ENCODE results near the gene DLEU7. TPM values are rescaled to one million over a fixed set of nuclear protein-coding genes. Genes with fewer than 3 reads are reported as not detected.

The DLEU7 gene
- total RNA-seq, 1 donor from 2014 or later, result 0.57 TPM

- Histone ChIP-seq H2AFZ (ENCODE audit: low read depth, low read length) (no peak overlapping the region), H3K27ac (ENCODE audit: low read depth, low read length) (no peak overlapping the region), H3K79me2 (ENCODE audit: insufficient read depth, low read length) (no peaks in the 10 kb centered on the region), H3K27me3 (ENCODE audit: insufficient read depth, low read length) (no peaks in the 10 kb centered on the region), H3K4me2 (ENCODE audit: low read length) (no peak overlapping the region), H3K4me1 (ENCODE audit: insufficient read depth, low read length) (no peaks in the 10 kb centered on the region), H3K9ac (ENCODE audit: low read length) (no peak overlapping the region), H4K20me1 (ENCODE audit: insufficient read depth, low read length) (no peaks in the 10 kb centered on the region), H3K36me3 (ENCODE audit: insufficient read depth, low read length) (no peaks in the 10 kb centered on the region), H3K9me3 (ENCODE audit: insufficient read depth, low read depth, low read length) (no peaks in the 10 kb centered on the region), H3K4me3 (ENCODE audit: insufficient read depth, low read depth, low read length) (no peak overlapping the region)
- TF ChIP-seq, protein P1, sequence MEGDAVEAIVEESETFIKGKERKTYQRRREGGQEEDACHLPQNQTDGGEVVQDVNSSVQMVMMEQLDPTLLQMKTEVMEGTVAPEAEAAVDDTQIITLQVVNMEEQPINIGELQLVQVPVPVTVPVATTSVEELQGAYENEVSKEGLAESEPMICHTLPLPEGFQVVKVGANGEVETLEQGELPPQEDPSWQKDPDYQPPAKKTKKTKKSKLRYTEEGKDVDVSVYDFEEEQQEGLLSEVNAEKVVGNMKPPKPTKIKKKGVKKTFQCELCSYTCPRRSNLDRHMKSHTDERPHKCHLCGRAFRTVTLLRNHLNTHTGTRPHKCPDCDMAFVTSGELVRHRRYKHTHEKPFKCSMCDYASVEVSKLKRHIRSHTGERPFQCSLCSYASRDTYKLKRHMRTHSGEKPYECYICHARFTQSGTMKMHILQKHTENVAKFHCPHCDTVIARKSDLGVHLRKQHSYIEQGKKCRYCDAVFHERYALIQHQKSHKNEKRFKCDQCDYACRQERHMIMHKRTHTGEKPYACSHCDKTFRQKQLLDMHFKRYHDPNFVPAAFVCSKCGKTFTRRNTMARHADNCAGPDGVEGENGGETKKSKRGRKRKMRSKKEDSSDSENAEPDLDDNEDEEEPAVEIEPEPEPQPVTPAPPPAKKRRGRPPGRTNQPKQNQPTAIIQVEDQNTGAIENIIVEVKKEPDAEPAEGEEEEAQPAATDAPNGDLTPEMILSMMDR (IDR thresholded peaks at IDR 0.05; ENCODE audit: insufficient read depth, low read depth, low read length), result no peak
- no peak for TF ChIP-seq EZH2 (IDR thresholded peaks at IDR 0.05; ENCODE audit: insufficient read depth, low read length)
- no peak overlapping the region for H3K27ac Mint-ChIP-seq (ENCODE audit: unreplicated experiment)
- no peaks in the 10 kb centered on the region for H3K27me3 Mint-ChIP-seq (ENCODE audit: low read depth, unreplicated experiment)
- H3K36me3 Mint-ChIP-seq (ENCODE audit: low read depth, unreplicated experiment), result no peaks in the 10 kb centered on the region
- H3K9me3 Mint-ChIP-seq (ENCODE audit: unreplicated experiment), result peaks cover 15% of the 10 kb centered on the region
- FAIRE-seq (no peak), DNase-seq (ENCODE audit: low read depth) (no peak)
- H3K4me1 Mint-ChIP-seq (ENCODE audit: low read depth, unreplicated experiment), result peaks cover 6% of the 10 kb centered on the region
- no peak overlapping the region for H3K4me3 Mint-ChIP-seq (ENCODE audit: unreplicated experiment)
Observed at GRCh38 chr13:50829226-50829625, 14.3 kb downstream of the DLEU7 start.

DNA sequence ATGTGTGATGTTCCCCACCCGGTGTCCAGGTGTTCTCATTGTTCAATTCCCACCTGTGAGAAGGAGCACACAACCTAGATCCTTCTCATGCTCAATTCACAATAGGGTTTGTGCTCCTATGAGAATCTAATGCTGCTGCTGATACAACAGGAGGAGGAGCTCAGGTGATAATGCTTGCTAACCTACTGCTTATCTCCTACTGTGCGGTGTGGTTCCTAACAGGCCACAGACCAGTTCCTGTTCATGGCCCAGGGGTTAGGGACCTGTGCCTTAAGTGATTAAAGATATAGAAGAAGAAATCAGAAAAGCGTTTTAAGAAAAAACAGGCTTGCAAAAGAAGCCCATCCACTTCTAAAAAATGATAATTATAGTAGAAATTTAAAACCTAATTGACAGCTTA is 17.5 kb downstream of the DLEU7 start:
- no peaks in the 10 kb centered on the region for H3K9me3 ChIP-seq (ENCODE audit: insufficient read depth, low read depth, low read length)
- Mint-ChIP-seq H3K4me1 (ENCODE audit: low read depth, unreplicated experiment) (peaks cover 4% of the 10 kb centered on the region), H3K4me3 (ENCODE audit: unreplicated experiment) (no peak overlapping the region), H3K36me3 (ENCODE audit: low read depth, unreplicated experiment) (no peaks in the 10 kb centered on the region), H3K27me3 (ENCODE audit: low read depth, unreplicated experiment) (no peaks in the 10 kb centered on the region), H3K27ac (ENCODE audit: unreplicated experiment) (no peak overlapping the region), H3K9me3 (ENCODE audit: unreplicated experiment) (no peaks in the 10 kb centered on the region)
- no peak for TF ChIP-seq EZH2 (IDR thresholded peaks at IDR 0.05; ENCODE audit: insufficient read depth, low read length)
- TF ChIP-seq, protein P1 (IDR thresholded peaks at IDR 0.05; ENCODE audit: insufficient read depth, low read depth, low read length), result no peak
- no peak overlapping the region for H3K27ac ChIP-seq (ENCODE audit: low read depth, low read length)
- H4K20me1 ChIP-seq (ENCODE audit: insufficient read depth, low read length), result no peaks in the 10 kb centered on the region
- no peak overlapping the region for H3K9ac ChIP-seq (ENCODE audit: low read length)
- DNase-seq (ENCODE audit: low read depth), result no peak
- no peaks in the 10 kb centered on the region for H3K4me1 ChIP-seq (ENCODE audit: insufficient read depth, low read length)
- H3K36me3 ChIP-seq (ENCODE audit: insufficient read depth, low read length), result no peaks in the 10 kb centered on the region
- FAIRE-seq, result no peak
- no peak overlapping the region for H2AFZ ChIP-seq (ENCODE audit: low read depth, low read length)
- no peaks in the 10 kb centered on the region for H3K79me2 ChIP-seq (ENCODE audit: insufficient read depth, low read length)
- H3K4me3 ChIP-seq (ENCODE audit: insufficient read depth, low read depth, low read length), result no peak overlapping the region
- no peaks in the 10 kb centered on the region for H3K27me3 ChIP-seq (ENCODE audit: insufficient read depth, low read length)
- no peak overlapping the region for H3K4me2 ChIP-seq (ENCODE audit: low read length)

DNA sequence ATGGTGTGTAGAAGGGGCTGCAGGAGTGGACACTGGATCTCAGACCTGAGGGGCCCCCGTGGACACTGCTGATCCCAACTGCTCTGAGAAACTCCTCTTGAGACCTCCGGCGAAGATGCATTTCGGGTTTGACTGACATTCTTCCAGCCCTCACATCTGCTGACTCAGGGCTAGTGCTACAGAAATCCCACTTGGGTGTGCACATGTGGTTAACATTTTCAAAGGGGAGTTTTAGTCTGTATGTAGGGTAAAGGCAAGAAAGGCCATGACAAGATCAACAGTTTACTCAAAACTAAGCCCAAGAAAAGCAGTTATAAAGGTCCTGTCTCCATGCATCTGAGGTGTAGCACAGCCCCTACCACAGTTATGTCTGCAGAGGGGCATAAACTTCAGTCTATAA is 31.2 kb downstream of the DLEU7 start:
- no peaks in the 10 kb centered on the region for H3K36me3 ChIP-seq (ENCODE audit: insufficient read depth, low read length)
- Mint-ChIP-seq H3K4me3 (ENCODE audit: unreplicated experiment) (no peak overlapping the region), H3K27me3 (ENCODE audit: low read depth, unreplicated experiment) (no peaks in the 10 kb centered on the region), H3K27ac (ENCODE audit: unreplicated experiment) (peak overlapping the region; percentile 42), H3K4me1 (ENCODE audit: low read depth, unreplicated experiment) (peaks cover 7% of the 10 kb centered on the region), H3K36me3 (ENCODE audit: low read depth, unreplicated experiment) (no peaks in the 10 kb centered on the region), H3K9me3 (ENCODE audit: unreplicated experiment) (peaks cover 2% of the 10 kb centered on the region)
- no peak overlapping the region for H3K4me3 ChIP-seq (ENCODE audit: insufficient read depth, low read depth, low read length)
- H2AFZ ChIP-seq (ENCODE audit: low read depth, low read length), result no peak overlapping the region
- no peaks in the 10 kb centered on the region for H3K79me2 ChIP-seq (ENCODE audit: insufficient read depth, low read length)
- no peak overlapping the region for H3K27ac ChIP-seq (ENCODE audit: low read depth, low read length)
- no peaks in the 10 kb centered on the region for H4K20me1 ChIP-seq (ENCODE audit: insufficient read depth, low read length)
- FAIRE-seq, result no peak
- no peak for TF ChIP-seq EZH2 (IDR thresholded peaks at IDR 0.05; ENCODE audit: insufficient read depth, low read length)
- TF ChIP-seq, protein P1 (IDR thresholded peaks at IDR 0.05; ENCODE audit: insufficient read depth, low read depth, low read length), result no peak
- no peak for DNase-seq (ENCODE audit: low read depth)
- no peak overlapping the region for H3K4me2 ChIP-seq (ENCODE audit: low read length)
- H3K27me3 ChIP-seq (ENCODE audit: insufficient read depth, low read length), result no peaks in the 10 kb centered on the region
- H3K9me3 ChIP-seq (ENCODE audit: insufficient read depth, low read depth, low read length), result no peaks in the 10 kb centered on the region
- H3K9ac ChIP-seq (ENCODE audit: low read length), result no peak overlapping the region
- no peaks in the 10 kb centered on the region for H3K4me1 ChIP-seq (ENCODE audit: insufficient read depth, low read length)

Measured in astrocyte (in vitro differentiated cells and primary cell).